Hepatocyte (in vitro differentiated cells): ENCODE measurements around the gene ADPRH. TPM values are rescaled to one million over a fixed set of nuclear protein-coding genes. Genes with fewer than 3 reads are reported as not detected.

Experiments
- DNase-seq: peaks from one replicate; pipeline ENCODE4 v3.0.0-alpha.2; 2016; ENCODE audit warnings: low spot score
- H2AFZ ChIP-seq: fragments of 200-600 bp; sonication (generic); 2 replicates; pipeline ENCODE4 v1.6.0; 2016; ENCODE audit warnings: antibody characterized with exemption, mild to moderate bottlenecking
- H3K27ac ChIP-seq: fragments of 200-600 bp; sonication (generic); 2 replicates; pipeline ENCODE4 v1.5.1; 2016; ENCODE audit warnings: mild to moderate bottlenecking
- H3K27me3 ChIP-seq: fragments of 200-600 bp; sonication (generic); 2 replicates; pipeline ENCODE4 v1.6.1; 2016
- H3K36me3 ChIP-seq: fragments of 200-600 bp; sonication (generic); replicated peaks from 2 replicates; pipeline ENCODE4 v1.5.1; 2016; ENCODE audit warnings: low read depth; ENCODE audit not compliant: insufficient read depth
- H3K4me1 ChIP-seq: fragments of 200-600 bp; sonication (generic); 2 replicates; pipeline ENCODE4 v1.5.1; 2016; ENCODE audit warnings: mild to moderate bottlenecking, moderate library complexity; ENCODE audit not compliant: insufficient read depth
- H3K4me2 ChIP-seq: fragments of 200-600 bp; sonication (generic); 2 replicates; pipeline ENCODE4 v1.6.0; 2016
- H3K4me3 ChIP-seq: fragments of 200-600 bp; sonication (generic); 2 replicates; pipeline ENCODE4 v1.5.1; 2016; ENCODE audit warnings: mild to moderate bottlenecking
- H3K79me2 ChIP-seq: fragments of 200-600 bp; sonication (generic); 2 replicates; pipeline ENCODE4 v1.6.0; 2017; ENCODE audit warnings: mild to moderate bottlenecking
- H3K9me2 ChIP-seq: fragments of 200-600 bp; sonication (generic); replicated peaks from 2 replicates; pipeline ENCODE4 v1.6.0; 2017; ENCODE audit warnings: mild to moderate bottlenecking; ENCODE audit not compliant: insufficient read depth
- H3K9me3 ChIP-seq: fragments of 200-600 bp; sonication (generic); 2 replicates; pipeline ENCODE4 v1.5.1; 2016; ENCODE audit warnings: low read depth, mild to moderate bottlenecking
- H4K20me1 ChIP-seq: fragments of 200-600 bp; sonication (generic); 2 replicates; pipeline ENCODE4 v1.6.0; 2016; ENCODE audit warnings: mild to moderate bottlenecking; ENCODE audit not compliant: insufficient read depth, poor library complexity, severe bottlenecking
- CTCF ChIP-seq: fragments of 200-600 bp; sonication (generic); IDR thresholded peaks from 2 replicates; pipeline ENCODE4 v1.5.1; 2016; ENCODE audit warnings: antibody characterized with exemption, mild to moderate bottlenecking; ENCODE audit not compliant: poor library complexity
- EZH2 ChIP-seq: fragments of 200-600 bp; sonication (generic); IDR thresholded peaks from 2 replicates; pipeline ENCODE4 v1.6.1; 2016; ENCODE audit warnings: antibody characterized with exemption, mild to moderate bottlenecking, borderline replicate concordance
- EZH2phosphoT487 ChIP-seq: fragments of 200-600 bp; sonication (generic); IDR thresholded peaks from one replicate; pipeline ENCODE4 v1.6.1; 2018; ENCODE audit warnings: antibody characterized with exemption, mild to moderate bottlenecking, low read depth, moderate library complexity; ENCODE audit not compliant: unreplicated experiment, severe bottlenecking
- WGBS: methylation state at CpG from one replicate; pipeline ENCODE4 v1.1.6; 2016; ENCODE audit warnings: low lambda C conversion rate; ENCODE audit errors: missing lambda C conversion rate; 5-methylcytosine and 5-hydroxymethylcytosine counted together
- polyA plus RNA-seq: library from polyadenylated mRNA; unstranded; fragments of >200 nt; fragmentation: Nextera tagmentation; extraction: Ambion mirVana; gene quantifications from 2 replicates; pipeline ENCODE4 v1.2.1, GENCODE V29; 2016
- total RNA-seq: library from RNA; depleted of rRNA; stranded (reverse); fragments of >200 nt; gene quantifications from 2 replicates; pipeline ENCODE4 v1.2.3, GENCODE V29; 2014

The ADPRH gene
- total and polyA plus RNA-seq, 2 experiments from 2014 or later = 1.5 to 1.8 TPM

GRCh38 chr3:119569156-119569555 is 10.1 kb upstream of the ADPRH start:
- Histone ChIP-seq H3K27ac (no peak overlapping the region), H4K20me1 (no peaks in the 10 kb centered on the region), H3K9me2 (no peaks in the 10 kb centered on the region), H3K4me3 (no peak overlapping the region), H3K36me3 (no peaks in the 10 kb centered on the region), H3K79me2 (no peaks in the 10 kb centered on the region), H3K9me3 (no peaks in the 10 kb centered on the region), H2AFZ (no peak overlapping the region), H3K4me2 (no peak overlapping the region), H3K27me3 (no peaks in the 10 kb centered on the region), H3K4me1 (no peaks in the 10 kb centered on the region)
- DNase-seq = no peak
- no peak for TF ChIP-seq CTCF
- no peak for TF ChIP-seq EZH2phosphoT487
- TF ChIP-seq EZH2 = no peak
- 96% methylated on average over 4 of the region's 4 CpGs for WGBS

- Histone ChIP-seq H3K36me3 (no peaks in the 10 kb centered on the region), H3K79me2 (no peaks in the 10 kb centered on the region), H3K4me3 (no peak overlapping the region), H2AFZ (no peak overlapping the region), H4K20me1 (no peaks in the 10 kb centered on the region), H3K9me2 (no peaks in the 10 kb centered on the region), H3K9me3 (no peaks in the 10 kb centered on the region), H3K4me2 (no peak overlapping the region), H3K27me3 (no peaks in the 10 kb centered on the region), H3K27ac (no peak overlapping the region), H3K4me1 (no peaks in the 10 kb centered on the region)
- 93% methylated on average over 5 of the region's 5 CpGs for WGBS
- no peak for DNase-seq
- no peak for TF ChIP-seq EZH2
- no peak for TF ChIP-seq EZH2phosphoT487
These were observed 9.1 kb upstream of the ADPRH start for GRCh38 chr3:119570229-119570628.

- H3K4me1 ChIP-seq = no peaks in the 10 kb centered on the region
- no peaks in the 10 kb centered on the region for H3K27me3 ChIP-seq
- no peaks in the 10 kb centered on the region for H3K9me2 ChIP-seq
- no peak for DNase-seq
- H3K4me3 ChIP-seq = no peak overlapping the region
- no peaks in the 10 kb centered on the region for H3K9me3 ChIP-seq
- H4K20me1 ChIP-seq = no peaks in the 10 kb centered on the region
- TF ChIP-seq EZH2 = no peak
- TF ChIP-seq CTCF = no peak
- TF ChIP-seq EZH2phosphoT487 = no peak
- no peaks in the 10 kb centered on the region for H3K36me3 ChIP-seq
- no peak overlapping the region for H2AFZ ChIP-seq
- WGBS = 91% methylated on average over 1 of the region's 1 CpG
- no peak overlapping the region for H3K4me2 ChIP-seq
- H3K79me2 ChIP-seq = no peaks in the 10 kb centered on the region
- H3K27ac ChIP-seq = no peak overlapping the region
These were observed 8.1 kb upstream of the ADPRH start for GRCh38 chr3:119571230-119571629.

- Histone ChIP-seq H3K9me2 (no peaks in the 10 kb centered on the region), H3K79me2 (no peaks in the 10 kb centered on the region), H3K4me1 (no peaks in the 10 kb centered on the region), H3K9me3 (no peaks in the 10 kb centered on the region), H4K20me1 (no peaks in the 10 kb centered on the region), H3K4me3 (no peak overlapping the region), H2AFZ (no peak overlapping the region), H3K27me3 (no peaks in the 10 kb centered on the region), H3K27ac (no peak overlapping the region), H3K36me3 (no peaks in the 10 kb centered on the region), H3K4me2 (no peak overlapping the region)
- no peak for DNase-seq
- TF ChIP-seq CTCF (no peak), EZH2phosphoT487 (no peak), EZH2 (no peak)
- WGBS = 51% methylated on average over 5 of the region's 5 CpGs
These were observed 7.6 kb upstream of the ADPRH start for GRCh38 chr3:119571688-119572087.
